Peyer's patch (tissue), 4 donors: ENCODE measurements around the gene RASGRF2. TPM values are rescaled to one million over a fixed set of nuclear protein-coding genes. Genes with fewer than 3 reads are reported as not detected.

Experiments
- DNase-seq, 3 donors: peaks; one replicate each; pipeline ENCODE4 v3.0.0-alpha.2; 2017 to 2019
- H3K27ac ChIP-seq, 4 donors: fragments of 200-600 bp; sonication (generic); one replicate each; pipeline ENCODE4 v1.5.1; 2016 to 2019
- H3K27me3 ChIP-seq, 2 donors: fragments of 200-600 bp; sonication (generic); one replicate each; pipeline ENCODE4 v1.5.1; 2019
- H3K36me3 ChIP-seq, 3 donors: fragments of 200-600 bp; sonication (generic); one replicate each; pipeline ENCODE4 v1.5.1; 2016 to 2019
- H3K4me1 ChIP-seq, 4 donors: fragments of 200-600 bp; sonication (generic); one replicate each; pipeline ENCODE4 v1.5.1; 2016 to 2019
- H3K4me3 ChIP-seq, 4 donors: fragments of 200-600 bp; sonication (generic); 1 replicate in 3 of 4; 2 replicates in 1 of 4; pipeline ENCODE4 v1.5.1; 2016 to 2019; ENCODE audit warnings: mild to moderate bottlenecking in 1 of 4
- H3K9me3 ChIP-seq, 4 donors: fragments of 200-600 bp; sonication (generic); one replicate each; pipeline ENCODE4 v1.5.1; 2016 to 2019; ENCODE audit warnings: mild to moderate bottlenecking in 1 of 4
- POLR2A ChIP-seq, 2 donors: fragments of 450-650 bp; IDR thresholded peaks; one replicate each; pipeline ENCODE4 v1.5.1; 2017; ENCODE audit warnings: antibody characterized with exemption in 2 of 2, mild to moderate bottlenecking in 2 of 2, moderate library complexity in 2 of 2
- total RNA-seq, 4 donors: library from RNA; depleted of rRNA; stranded (reverse); fragments of >200 nt; gene quantifications; one replicate each; pipeline ENCODE4 v1.1.0, GENCODE V29; 2016
- TF ChIP-seq, protein P1 (sequence below), 6 experiments: fragments of 450-650 bp in 4 of 6; fragments of 200-600 bp in 2 of 6; sonication (generic) in 1 of 6; IDR thresholded peaks; one replicate each; pipeline ENCODE4 v1.5.1; 2017 to 2019; ENCODE audit warnings: antibody characterized with exemption in 6 of 6, mild to moderate bottlenecking in 3 of 6, moderate library complexity in 1 of 6

The RASGRF2 gene
- total RNA-seq, 4 donors from 2014 or later, result 6.0 to 17.3 (median 8.7) TPM

- no peaks in the 10 kb centered on the region for H3K4me1 ChIP-seq
- H3K27me3 ChIP-seq, result no peaks in the 10 kb centered on the region
- no peak overlapping the region for H3K27ac ChIP-seq
- H3K9me3 ChIP-seq, result no peaks in the 10 kb centered on the region
- no peak for TF ChIP-seq POLR2A (IDR thresholded peaks at IDR 0.05)
- TF ChIP-seq, protein P1, sequence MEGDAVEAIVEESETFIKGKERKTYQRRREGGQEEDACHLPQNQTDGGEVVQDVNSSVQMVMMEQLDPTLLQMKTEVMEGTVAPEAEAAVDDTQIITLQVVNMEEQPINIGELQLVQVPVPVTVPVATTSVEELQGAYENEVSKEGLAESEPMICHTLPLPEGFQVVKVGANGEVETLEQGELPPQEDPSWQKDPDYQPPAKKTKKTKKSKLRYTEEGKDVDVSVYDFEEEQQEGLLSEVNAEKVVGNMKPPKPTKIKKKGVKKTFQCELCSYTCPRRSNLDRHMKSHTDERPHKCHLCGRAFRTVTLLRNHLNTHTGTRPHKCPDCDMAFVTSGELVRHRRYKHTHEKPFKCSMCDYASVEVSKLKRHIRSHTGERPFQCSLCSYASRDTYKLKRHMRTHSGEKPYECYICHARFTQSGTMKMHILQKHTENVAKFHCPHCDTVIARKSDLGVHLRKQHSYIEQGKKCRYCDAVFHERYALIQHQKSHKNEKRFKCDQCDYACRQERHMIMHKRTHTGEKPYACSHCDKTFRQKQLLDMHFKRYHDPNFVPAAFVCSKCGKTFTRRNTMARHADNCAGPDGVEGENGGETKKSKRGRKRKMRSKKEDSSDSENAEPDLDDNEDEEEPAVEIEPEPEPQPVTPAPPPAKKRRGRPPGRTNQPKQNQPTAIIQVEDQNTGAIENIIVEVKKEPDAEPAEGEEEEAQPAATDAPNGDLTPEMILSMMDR (IDR thresholded peaks at IDR 0.05), result no peak
- DNase-seq, result no peak
- H3K4me3 ChIP-seq, result no peak overlapping the region
- no peaks in the 10 kb centered on the region for H3K36me3 ChIP-seq
These were observed 267.9 kb downstream of the RASGRF2 start for GRCh38 chr5:81228084-81228483.

- Histone ChIP-seq H3K27me3 (no peaks in the 10 kb centered on the region), H3K4me1 (no peaks in the 10 kb centered on the region), H3K4me3 (no peak overlapping the region), H3K9me3 (no peaks in the 10 kb centered on the region), H3K27ac (no peak overlapping the region), H3K36me3 (no peaks in the 10 kb centered on the region)
- no peak for DNase-seq
- TF ChIP-seq POLR2A (IDR thresholded peaks at IDR 0.05), result no peak
- TF ChIP-seq, protein P1 (IDR thresholded peaks at IDR 0.05), result no peak
These were observed 270.3 kb downstream of the RASGRF2 start for GRCh38 chr5:81230416-81230815.

DNA sequence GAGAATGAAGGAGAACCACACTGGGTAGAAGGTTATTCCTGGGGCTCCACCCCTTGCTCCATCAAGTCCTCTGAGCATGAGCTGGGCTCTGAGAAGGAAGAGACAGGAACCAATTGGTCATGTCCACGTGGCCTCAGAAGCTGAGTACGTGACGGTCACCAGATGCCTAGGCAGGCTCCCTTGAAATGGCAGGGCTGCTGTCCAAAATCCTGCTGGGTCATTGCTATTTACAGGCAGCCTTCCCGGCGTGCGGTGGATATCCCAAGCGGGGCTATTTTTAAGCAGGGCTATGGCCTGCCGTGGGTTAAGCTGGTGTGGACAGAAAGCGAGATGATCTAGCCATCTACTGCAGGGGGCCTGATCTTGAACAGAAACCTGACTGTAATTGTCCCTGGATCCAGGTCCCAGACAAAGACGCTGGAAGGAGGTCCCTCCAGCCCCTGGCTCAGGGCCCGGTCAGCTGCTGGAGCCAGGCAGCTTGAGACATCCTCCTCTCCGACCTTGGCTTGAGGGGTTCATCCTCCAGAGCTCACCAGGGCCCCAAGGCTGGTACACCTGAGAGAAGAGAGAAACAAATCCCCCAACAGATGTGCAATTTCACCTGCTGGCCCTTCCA lies 272.4 kb downstream of the RASGRF2 start:
- no peaks in the 10 kb centered on the region for H3K9me3 ChIP-seq
- H3K27ac ChIP-seq, result peak overlapping the region in 1 of 4 donors; percentile 56
- no peaks in the 10 kb centered on the region for H3K36me3 ChIP-seq
- no peaks in the 10 kb centered on the region for H3K4me1 ChIP-seq
- no peak for DNase-seq
- peak overlapping the region in 2 of 4 donors; percentile 38 to 40 for H3K4me3 ChIP-seq
- no peak for TF ChIP-seq POLR2A (IDR thresholded peaks at IDR 0.05)
- TF ChIP-seq, protein P1 (IDR thresholded peaks at IDR 0.05), result no peak
- no peaks in the 10 kb centered on the region for H3K27me3 ChIP-seq

GRCh38 chr5:81233080-81233634 lies 273.0 kb downstream of the RASGRF2 start, which contains the start of gene CKMT2:
TSS of gene CKMT2 (plus strand) at chr5:81233322. CDS start at chr5:81251133, 17,811 bp downstream.
- Histone ChIP-seq H3K4me3 (peak within 1 kb of the TSS in 3 of 4 donors; percentile 15 to 40 (median 38)), H3K27me3 (no peaks in the 10 kb centered on the region), H3K9me3 (no peaks in the 10 kb centered on the region), H3K4me1 (no peaks in the 10 kb centered on the region), H3K36me3 (no peaks in the 10 kb centered on the region), H3K27ac (peak within 1 kb of the TSS in 1 of 4 donors; percentile 56)
- peak; percentile 18 to 78 (median 66) for DNase-seq
- TF ChIP-seq, protein P1 (IDR thresholded peaks at IDR 0.05), result no peak

DNA sequence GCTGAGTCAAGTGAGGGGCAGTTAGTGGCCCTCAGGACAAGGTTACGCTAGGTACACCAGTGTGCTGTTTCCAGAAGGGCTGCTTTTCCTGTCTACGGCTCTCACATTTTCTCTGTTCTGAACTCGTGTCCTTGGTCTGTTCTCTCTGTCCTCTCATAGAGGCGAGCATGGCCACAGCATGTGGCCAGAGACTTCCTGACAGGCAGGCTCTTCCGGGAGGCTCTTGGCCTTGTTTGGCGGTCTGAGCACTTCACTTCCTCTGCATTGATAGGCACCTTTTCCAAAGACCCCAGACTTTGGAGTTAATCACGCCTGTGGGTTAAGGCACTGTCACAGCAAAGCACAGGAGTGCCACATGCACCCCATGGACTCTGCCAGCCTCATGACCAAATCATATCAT lies 274.1 kb downstream of the RASGRF2 start:
- Histone ChIP-seq H3K4me3 (no peak overlapping the region), H3K27ac (no peak overlapping the region), H3K36me3 (no peaks in the 10 kb centered on the region), H3K9me3 (no peaks in the 10 kb centered on the region), H3K4me1 (no peaks in the 10 kb centered on the region), H3K27me3 (no peaks in the 10 kb centered on the region)
- TF ChIP-seq, protein P1 (IDR thresholded peaks at IDR 0.05), result no peak
- TF ChIP-seq POLR2A (IDR thresholded peaks at IDR 0.05), result no peak
- no peak for DNase-seq
